ENCODE results near the gene ITGA5.

ITGA5 gene

DNA sequence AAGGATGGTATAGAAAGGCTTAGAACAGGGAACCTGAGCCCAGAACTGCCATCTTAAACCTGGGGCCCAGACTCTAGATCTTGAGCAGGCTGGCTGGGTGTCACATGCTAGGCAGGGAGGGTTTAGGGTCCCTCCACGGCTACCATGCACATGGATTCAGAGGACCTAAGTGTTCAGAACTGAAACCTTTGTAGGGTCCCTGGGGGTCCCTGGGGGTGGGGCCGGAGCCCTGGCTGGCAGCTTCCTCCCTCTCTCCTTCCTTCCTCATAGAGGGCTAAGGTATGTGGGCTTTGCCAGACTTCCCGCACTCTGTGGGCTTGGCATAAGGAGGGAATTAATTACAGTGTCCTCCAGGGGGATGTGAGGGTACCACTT, 29.9 kb downstream of the ITGA5 start:
- no peak for DNase-seq (ENCODE audit: low read depth)

DNA sequence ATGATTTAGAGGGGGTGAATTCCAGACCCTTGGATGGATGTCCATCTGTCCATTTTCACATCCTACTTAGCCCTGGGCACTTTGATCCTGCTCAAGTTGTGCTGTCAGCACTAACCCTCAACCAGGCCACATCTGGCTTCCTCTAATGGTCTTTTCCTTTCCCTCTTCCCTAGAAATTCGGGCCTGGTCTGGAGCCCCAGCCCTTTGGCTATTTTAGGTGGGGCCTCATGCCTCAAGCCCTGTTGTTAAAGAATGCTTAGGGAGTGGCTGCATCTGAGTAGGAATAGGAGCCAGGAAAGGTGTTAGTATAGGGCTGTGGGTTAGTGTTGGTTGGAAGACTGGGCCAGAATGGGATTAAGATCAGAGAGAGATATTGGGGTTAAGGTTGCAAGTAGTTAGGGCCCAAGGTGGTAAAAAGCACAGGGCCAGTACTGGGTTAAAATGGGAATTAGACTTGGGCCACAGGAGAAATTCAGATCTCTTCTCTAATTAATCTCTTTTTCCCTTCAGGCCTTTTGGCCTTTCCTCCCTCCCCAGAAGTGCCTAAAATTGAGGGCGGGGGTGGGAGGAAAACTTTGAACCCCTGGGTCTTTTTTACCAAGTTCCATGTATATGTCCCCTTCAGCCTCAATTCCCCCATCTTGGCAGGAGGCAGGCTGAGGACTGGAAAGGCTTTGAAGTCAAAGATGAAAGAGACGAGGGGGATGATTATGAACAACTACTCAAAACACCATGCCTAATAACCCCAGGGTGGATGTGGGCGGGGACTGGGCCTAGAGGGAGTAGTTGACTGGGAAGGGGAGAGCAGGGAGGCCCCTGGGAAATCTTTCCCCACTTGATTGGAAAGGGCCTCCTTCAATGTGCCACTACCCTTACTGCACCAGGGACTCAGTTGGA, 30.6 kb downstream of the ITGA5 start:
- DNase-seq (ENCODE audit: low read depth): no peak

- no peak for DNase-seq (ENCODE audit: low read depth)
Measured at GRCh38 chr12:54387114-54387467, 32.0 kb downstream of the ITGA5 start.

GRCh38 chr12:54386403-54387113, 32.5 kb downstream of the ITGA5 start:
- DNase-seq (ENCODE audit: low read depth): no peak

DNA sequence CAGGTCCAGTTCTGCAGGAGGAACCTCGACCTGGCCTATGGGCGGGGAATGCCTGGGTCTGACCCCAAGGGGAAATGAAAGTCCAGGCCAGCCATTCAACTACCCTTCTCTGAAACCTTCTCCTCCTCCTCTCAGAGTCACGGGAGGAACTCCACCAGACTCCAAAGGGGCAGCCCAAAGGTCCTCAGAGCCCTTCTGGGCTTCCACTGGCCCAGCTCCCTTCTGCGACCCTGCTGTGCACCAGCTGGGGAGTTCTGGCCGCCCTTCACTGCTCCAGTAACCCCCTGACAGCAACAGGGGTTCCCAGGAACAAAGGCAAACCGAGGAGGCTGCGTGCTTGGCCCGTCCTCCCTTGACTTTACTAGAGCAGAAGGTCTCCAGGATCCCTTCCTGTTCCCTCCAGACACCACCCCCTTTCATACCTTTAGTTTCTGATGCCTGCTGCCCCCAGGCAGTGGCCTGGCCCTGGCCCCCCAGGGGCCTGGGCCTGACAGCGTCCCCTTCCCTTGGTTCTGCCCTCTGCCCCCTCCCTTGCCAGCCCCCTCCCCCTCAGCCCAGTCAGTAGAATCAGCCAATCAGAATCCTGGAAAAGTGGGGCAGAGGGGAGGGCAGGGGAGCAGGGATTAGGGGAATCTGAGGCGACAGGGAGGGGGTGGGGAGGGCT, 33.7 kb downstream of the ITGA5 start:
- DNase-seq (ENCODE audit: low read depth): no peak

DNA sequence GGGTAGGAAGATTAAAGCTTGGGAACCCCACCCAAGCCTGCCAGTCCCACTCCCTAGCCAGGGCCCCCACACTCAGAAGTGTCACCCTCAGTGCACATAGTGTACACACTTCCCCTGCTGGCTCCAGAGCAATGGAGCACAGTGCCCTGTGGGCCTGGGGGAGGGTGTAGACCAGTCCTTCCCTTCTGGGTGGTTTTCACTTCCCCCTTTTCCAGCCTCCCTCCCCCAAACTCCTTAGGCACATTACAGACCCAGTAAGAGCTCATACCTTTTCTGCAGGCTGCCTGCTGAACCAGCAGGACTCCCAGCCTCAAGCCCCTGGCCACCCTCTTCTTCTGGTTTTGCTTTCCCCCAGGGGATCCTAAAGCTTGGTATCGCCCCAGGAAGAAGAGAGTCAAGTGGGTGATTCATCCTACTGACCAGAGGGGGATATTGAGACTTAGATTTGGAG, 34.5 kb downstream of the ITGA5 start, which contains the start of gene ZNF385A:
ZNF385A (minus strand) TSS at position 143 of the 451 bp plus-strand sequence. CDS start 219 bp downstream, outside the sequence.
- DNase-seq (ENCODE audit: low read depth): no peak

DNA sequence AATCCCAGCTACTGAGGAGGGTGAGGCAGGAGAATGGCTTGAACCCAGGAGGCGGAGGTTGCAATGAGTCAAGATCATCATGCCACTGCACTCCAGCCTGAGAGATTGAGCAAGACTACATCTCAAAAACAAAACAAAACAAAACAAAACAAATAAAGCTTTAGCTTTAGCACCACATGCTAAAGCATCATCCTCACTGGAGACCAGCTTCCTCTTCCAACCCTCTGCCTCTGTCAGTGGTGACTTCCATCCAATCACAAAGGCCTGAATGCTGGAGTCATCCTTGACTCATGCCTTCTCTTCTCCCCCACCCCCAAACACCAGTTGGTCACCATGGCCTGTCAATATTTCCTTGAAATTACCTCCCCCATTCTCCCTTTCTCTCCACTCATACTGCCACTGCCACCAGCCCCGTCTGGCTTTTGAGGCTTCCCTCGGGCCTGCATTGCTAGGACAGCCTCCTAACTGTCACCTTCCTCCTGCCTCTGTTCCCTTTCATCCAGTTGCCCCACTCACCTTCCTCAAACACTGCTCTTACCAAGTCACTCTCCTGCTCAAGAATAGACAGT, 35.9 kb downstream of the ITGA5 start:
- DNase-seq (ENCODE audit: low read depth): no peak

- DNase-seq (ENCODE audit: low read depth): no peak
Measured at GRCh38 chr12:54381136-54381535, 37.9 kb downstream of the ITGA5 start.

- DNase-seq (ENCODE audit: low read depth): peak; percentile 64
Measured at GRCh38 chr12:54379398-54380201, 39.5 kb downstream of the ITGA5 start.

DNA sequence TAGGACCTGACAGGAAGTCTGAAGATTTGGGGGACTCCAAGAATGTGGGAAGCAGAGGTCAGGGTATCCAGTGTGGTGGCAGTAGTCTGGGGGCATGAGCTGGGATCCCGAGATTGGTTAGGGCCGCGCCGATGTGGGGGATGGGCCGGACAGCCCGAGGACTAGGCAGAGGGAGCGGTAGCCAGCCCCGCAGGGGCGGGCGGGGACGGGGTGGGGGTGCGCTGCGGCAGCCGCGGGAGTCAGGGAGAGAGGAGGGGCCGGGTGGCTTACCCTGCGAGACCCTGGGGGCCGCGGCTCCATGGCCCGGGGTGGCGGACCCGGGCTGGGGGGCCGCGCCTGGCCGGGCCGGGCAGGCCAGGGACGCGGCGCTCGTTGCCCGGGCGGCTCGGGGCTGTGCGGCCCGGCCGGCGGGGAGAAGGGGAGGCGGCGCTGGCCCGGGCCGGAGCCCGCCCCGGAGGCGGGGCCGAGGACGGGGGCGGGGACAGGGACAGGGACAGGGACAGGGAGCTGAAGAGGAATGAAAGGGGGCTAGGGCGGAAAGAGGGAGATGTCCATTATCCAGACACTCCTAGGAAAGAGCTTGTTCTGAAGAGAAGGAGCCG, 40.2 kb downstream of the ITGA5 start:
- DNase-seq (ENCODE audit: low read depth): no peak

DNA sequence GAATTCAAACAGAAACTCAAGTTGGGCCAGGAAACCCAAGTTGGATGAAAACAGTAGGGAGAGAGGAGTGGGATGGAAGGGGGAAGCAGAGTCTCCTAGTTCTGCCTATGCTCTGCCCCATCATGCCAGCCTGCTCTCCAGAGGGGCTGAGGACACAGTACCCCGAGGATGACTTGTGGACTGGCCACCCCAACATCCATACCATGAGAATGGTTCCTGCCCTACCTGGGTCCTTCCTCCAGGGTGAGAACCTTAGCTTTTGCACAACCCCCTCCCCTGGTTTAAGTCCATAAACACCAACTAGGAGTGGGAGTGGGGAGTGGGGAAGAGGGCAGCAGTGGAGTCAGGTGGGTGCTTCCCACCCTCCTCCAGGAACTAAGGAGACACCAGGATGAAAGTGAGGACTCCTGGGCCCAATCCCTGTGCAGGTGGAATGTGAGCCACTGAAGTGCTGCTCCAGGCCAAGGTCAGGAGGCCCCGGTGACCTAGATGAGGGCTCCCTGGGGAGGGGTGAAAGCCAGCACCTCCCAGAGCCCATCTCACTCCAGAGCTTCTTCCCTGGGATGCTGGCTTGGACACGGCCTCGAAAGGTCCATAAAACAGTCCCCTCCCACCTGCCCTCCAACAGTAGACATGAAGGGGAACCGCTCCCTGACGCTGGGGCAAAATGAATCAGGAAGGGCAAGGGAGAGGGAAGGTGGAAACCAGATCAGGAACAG, 41.1 kb downstream of the ITGA5 start:
- no peak for DNase-seq (ENCODE audit: low read depth)

DNA sequence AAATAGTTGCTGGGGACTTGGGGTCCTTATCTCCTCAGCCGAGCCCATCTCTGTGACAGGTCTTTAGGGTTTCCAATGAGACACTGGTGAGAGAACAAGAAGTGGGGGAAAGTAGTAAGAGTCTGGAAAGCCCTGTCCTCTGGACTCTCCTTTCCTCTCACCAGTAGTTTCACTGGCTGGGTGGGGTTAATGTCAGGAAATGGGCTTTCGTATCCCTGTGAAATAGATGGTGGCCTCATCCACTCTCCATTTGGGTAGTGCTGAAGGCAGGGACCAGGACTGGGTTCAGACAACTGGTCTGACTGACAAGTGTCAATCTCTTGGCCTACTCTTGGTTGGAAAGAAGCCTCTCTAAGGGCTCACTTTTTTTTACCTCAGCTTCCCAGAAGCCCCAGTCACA, 42.1 kb downstream of the ITGA5 start:
- DNase-seq (ENCODE audit: low read depth): no peak

DNA sequence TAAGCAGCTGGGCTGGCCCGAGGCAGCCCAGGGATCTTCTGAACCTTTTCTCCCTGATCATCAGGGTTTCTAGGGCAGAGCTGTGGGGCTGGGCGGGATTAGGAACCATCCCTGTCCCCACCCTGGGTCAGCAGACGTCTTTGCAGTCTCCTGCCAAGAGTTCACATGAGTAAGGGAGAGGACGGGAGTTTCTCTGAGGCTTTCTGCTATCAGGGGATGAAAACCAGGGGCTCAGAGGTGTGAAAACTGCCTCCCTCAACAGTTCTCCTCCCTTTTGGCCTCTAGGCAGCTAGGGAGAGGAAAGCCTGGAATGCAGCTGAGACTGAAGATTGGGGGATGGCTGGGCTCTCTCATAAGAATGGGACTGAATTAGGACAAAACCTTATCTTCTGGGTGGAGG, 42.5 kb downstream of the ITGA5 start:
- no peak for DNase-seq (ENCODE audit: low read depth)

- DNase-seq (ENCODE audit: low read depth): no peak
Measured at GRCh38 chr12:54375259-54375579, 43.8 kb downstream of the ITGA5 start.

DNA sequence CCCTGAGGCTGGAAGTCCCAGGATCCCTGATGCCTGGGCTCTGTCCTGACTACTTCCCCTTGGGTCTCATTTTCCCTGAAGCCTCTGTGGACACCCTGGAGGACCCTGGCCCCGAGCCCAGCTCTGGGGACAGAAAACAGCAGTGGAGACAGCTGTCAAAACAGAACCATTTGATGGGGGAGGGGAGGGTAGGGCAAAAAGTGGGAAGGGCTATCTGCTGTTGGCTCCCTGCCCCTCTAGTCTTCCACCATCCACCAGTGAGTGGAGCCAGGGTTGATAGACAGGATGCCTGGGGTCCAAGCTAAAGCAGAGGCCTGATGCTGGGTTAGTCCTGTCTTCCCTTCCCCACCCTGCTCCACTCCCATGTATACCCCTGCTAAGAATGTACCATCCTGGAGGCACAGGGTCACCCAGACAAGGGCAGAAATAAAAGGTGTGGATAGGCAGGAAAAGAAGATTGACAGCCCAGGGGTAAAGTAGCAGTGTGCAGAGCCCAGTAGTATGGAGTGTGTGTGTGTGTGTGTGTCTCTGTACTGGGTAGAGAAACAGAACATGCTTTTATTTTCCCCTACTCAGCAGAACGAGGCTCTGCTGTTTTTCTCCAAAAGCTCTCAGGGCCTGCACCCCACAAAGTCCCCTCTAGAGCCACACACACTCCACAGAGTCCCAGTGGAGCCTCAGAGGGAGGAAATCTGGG, 44.4 kb downstream of the ITGA5 start:
- no peak for DNase-seq (ENCODE audit: low read depth)

DNA sequence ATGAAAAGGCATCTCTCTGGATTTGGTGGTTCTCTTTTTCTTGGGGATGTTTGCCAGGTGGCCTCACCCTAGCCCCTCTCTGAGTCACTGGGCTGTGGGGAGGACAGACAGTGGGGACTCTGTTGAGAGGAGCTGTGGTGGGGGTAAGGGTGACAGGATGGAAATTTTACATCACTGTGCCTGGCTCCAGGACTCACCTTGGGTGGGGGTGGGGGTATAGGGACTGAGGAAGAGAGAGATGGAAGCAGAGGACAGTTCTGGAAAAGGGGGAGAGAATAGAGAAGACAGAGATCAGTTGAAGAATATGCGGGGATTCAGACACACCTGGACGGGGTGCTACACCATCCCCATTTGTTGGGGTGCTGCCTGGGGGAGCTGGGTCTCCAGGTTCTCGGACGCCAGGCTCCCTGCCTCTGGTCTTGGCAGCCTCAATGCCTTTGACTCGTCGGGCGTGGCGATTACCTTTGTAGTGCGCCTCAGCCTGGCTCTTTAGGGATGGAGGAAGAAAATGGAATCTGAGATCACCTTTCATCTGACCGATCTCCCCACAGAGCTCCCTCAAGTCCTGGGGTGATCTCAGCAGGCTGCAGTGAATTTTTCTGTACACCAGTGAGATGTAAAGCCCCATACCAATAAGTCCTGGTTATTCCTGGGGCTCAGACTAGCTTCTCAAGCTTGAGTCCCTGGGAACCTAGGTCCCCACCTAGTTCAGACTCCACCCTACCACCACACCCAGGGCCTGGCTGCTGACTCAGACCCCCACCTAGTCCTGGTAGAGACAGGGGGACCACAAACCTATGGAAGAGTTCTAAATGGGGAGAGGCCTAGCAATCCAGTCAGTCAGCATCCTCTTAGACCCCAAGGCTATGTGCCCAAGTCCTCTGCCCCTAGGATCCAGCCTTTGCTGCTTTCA, 45.2 kb downstream of the ITGA5 start:
- DNase-seq (ENCODE audit: low read depth): no peak

- no peak for DNase-seq (ENCODE audit: low read depth)
Measured at GRCh38 chr12:54372113-54372806, 46.8 kb downstream of the ITGA5 start.
